HEK293 (cell line): ENCODE data around the gene CBFA2T2.

Source experiments
- CTCF ChIA-PET: fragments of 350-600 bp; formaldehyde crosslinking; extraction: SDS; loops from one replicate; lab custom pipeline; 2021; ENCODE audit warnings: antibody characterized with exemption; lab: Yijun Ruan, JAX
- POLR2A ChIA-PET: fragments of 300-600 bp; formaldehyde crosslinking; extraction: SDS; loops from one replicate; lab custom pipeline; 2020; ENCODE audit warnings: antibody characterized with exemption, inconsistent platforms; lab: Yijun Ruan, JAX
- H3K27ac ChIP-seq: fragments of 200-500 bp; sonication (Bioruptor generic); 2 replicates; pipeline ENCODE4 v1.5.1; 2014; ENCODE audit warnings: low read depth, low read length, control low read depth, inconsistent platforms; ENCODE audit errors: extremely low read depth
- H3K36me3 ChIP-seq, 2 experiments: fragments of 200-500 bp in 1 of 2; sonication (Bioruptor generic) in 1 of 2; 1 replicate in 1 of 2; 2 replicates in 1 of 2; pipeline ENCODE4 v1.5.1; 2014 to 2017; ENCODE audit warnings: inconsistent platforms in 2 of 2, low read length in 2 of 2; ENCODE audit not compliant: control insufficient read depth in 2 of 2, insufficient read depth in 1 of 2
- H3K4me1 ChIP-seq: fragments of 200-500 bp; sonication (Bioruptor generic); 2 replicates; pipeline ENCODE4 v1.5.1; 2014; ENCODE audit warnings: mild to moderate bottlenecking, low read length, inconsistent platforms; ENCODE audit not compliant: control insufficient read depth, insufficient read depth
- H3K4me3 ChIP-seq: 2 replicates; pipeline ENCODE4 v1.5.1; 2011; ENCODE audit warnings: low read depth, mild to moderate bottlenecking, control low read depth, low read length, moderate library complexity
- H3K9me3 ChIP-seq: fragments of 200-500 bp; sonication (Bioruptor generic); 2 replicates; pipeline ENCODE4 v1.5.1; 2014; ENCODE audit warnings: low read depth, low read length, inconsistent platforms; ENCODE audit not compliant: control insufficient read depth, insufficient read depth
- AEBP2 ChIP-seq: fragments of 450-650 bp; formaldehyde crosslinking; IDR thresholded peaks from 2 replicates; pipeline ENCODE4 v1.5.1; 2016; ENCODE audit warnings: missing biosample characterization, missing genetic modification characterization, borderline replicate concordance
- BCL11B ChIP-seq: fragments of 450-650 bp; formaldehyde crosslinking; IDR thresholded peaks from 2 replicates; pipeline ENCODE4 v1.5.1; 2016; ENCODE audit warnings: low read depth, missing biosample characterization, missing genetic modification characterization
- OVOL3 ChIP-seq: fragments of 450-650 bp; formaldehyde crosslinking; IDR thresholded peaks from 2 replicates; pipeline ENCODE4 v1.5.1; 2016; ENCODE audit warnings: missing biosample characterization, missing genetic modification characterization
- SCRT1 ChIP-seq: fragments of 450-650 bp; formaldehyde crosslinking; IDR thresholded peaks from 2 replicates; pipeline ENCODE4 v1.5.1; 2016; ENCODE audit warnings: missing biosample characterization, missing genetic modification characterization, borderline replicate concordance
- SP7 ChIP-seq: fragments of 450-650 bp; formaldehyde crosslinking; IDR thresholded peaks from 2 replicates; pipeline ENCODE4 v1.5.1; 2016; ENCODE audit warnings: missing biosample characterization, missing genetic modification characterization
- TRIM28 ChIP-seq: IDR thresholded peaks from 2 replicates; pipeline ENCODE4 v1.6.1; 2011; ENCODE audit warnings: low read length, control low read depth, borderline replicate concordance
- WT1 ChIP-seq: fragments of 450-650 bp; formaldehyde crosslinking; IDR thresholded peaks from 2 replicates; pipeline ENCODE4 v1.5.1; 2016; ENCODE audit warnings: missing biosample characterization, missing genetic modification characterization
- ZBTB7A ChIP-seq: fragments of 450-650 bp; formaldehyde crosslinking; IDR thresholded peaks from 2 replicates; pipeline ENCODE4 v1.5.1; 2016; ENCODE audit warnings: low read depth, missing biosample characterization, missing genetic modification characterization
- ZFP3 ChIP-seq: fragments of 450-650 bp; formaldehyde crosslinking; IDR thresholded peaks from 2 replicates; pipeline ENCODE4 v1.5.1; 2016; ENCODE audit warnings: low read depth, missing biosample characterization, missing genetic modification characterization
- ZNF140 ChIP-seq: fragments of 450-650 bp; formaldehyde crosslinking; IDR thresholded peaks from 2 replicates; pipeline ENCODE4 v1.5.1; 2016; ENCODE audit warnings: missing biosample characterization, missing genetic modification characterization
- ZNF175 ChIP-seq: fragments of 450-650 bp; formaldehyde crosslinking; IDR thresholded peaks from 2 replicates; pipeline ENCODE4 v1.5.1; 2016; ENCODE audit warnings: missing biosample characterization, missing genetic modification characterization
- ZNF18 ChIP-seq: fragments of 450-650 bp; formaldehyde crosslinking; IDR thresholded peaks from 2 replicates; pipeline ENCODE4 v1.5.1; 2016; ENCODE audit warnings: missing biosample characterization, missing genetic modification characterization
- ZNF214 ChIP-seq: fragments of 450-650 bp; formaldehyde crosslinking; IDR thresholded peaks from 2 replicates; pipeline ENCODE4 v1.5.1; 2017; ENCODE audit warnings: missing biosample characterization, mild to moderate bottlenecking, missing genetic modification characterization, borderline replicate concordance
- ZNF239 ChIP-seq: fragments of 450-650 bp; formaldehyde crosslinking; IDR thresholded peaks from 2 replicates; pipeline ENCODE4 v1.5.1; 2016; ENCODE audit warnings: missing biosample characterization, missing genetic modification characterization
- ZNF266 ChIP-seq: fragments of 450-650 bp; formaldehyde crosslinking; IDR thresholded peaks from 2 replicates; pipeline ENCODE4 v1.5.1; 2016; ENCODE audit warnings: missing biosample characterization, missing genetic modification characterization, low read depth
- ZNF274 ChIP-seq, 2 experiments: fragments of 200-500 bp in 1 of 2; fragments of 450-650 bp in 1 of 2; sonication (Bioruptor generic) in 1 of 2; formaldehyde crosslinking in 1 of 2; IDR thresholded peaks; 2 replicates each; pipeline versions ENCODE4 v1.5.1 to v1.6.1; 2014 to 2016; ENCODE audit warnings: borderline replicate concordance in 1 of 2, inconsistent platforms in 1 of 2, low read length in 1 of 2, missing biosample characterization in 1 of 2, missing genetic modification characterization in 1 of 2
- ZNF324 ChIP-seq: fragments of 450-650 bp; formaldehyde crosslinking; IDR thresholded peaks from 2 replicates; pipeline ENCODE4 v1.5.1; 2016; ENCODE audit warnings: missing biosample characterization, missing genetic modification characterization
- ZNF404 ChIP-seq: fragments of 450-650 bp; formaldehyde crosslinking; IDR thresholded peaks from 2 replicates; pipeline ENCODE4 v1.5.1; 2017; ENCODE audit warnings: missing biosample characterization, missing genetic modification characterization
- ZNF670 ChIP-seq: fragments of 450-650 bp; formaldehyde crosslinking; IDR thresholded peaks from 2 replicates; pipeline ENCODE4 v1.5.1; 2016; ENCODE audit warnings: missing biosample characterization, missing genetic modification characterization, low read depth
- ZNF785 ChIP-seq: fragments of 450-650 bp; formaldehyde crosslinking; IDR thresholded peaks from 2 replicates; pipeline ENCODE4 v1.5.1; 2016; ENCODE audit warnings: missing biosample characterization, missing genetic modification characterization
- ZSCAN23 ChIP-seq: fragments of 450-650 bp; formaldehyde crosslinking; IDR thresholded peaks from 2 replicates; pipeline ENCODE4 v1.5.1; 2016; ENCODE audit warnings: missing biosample characterization, missing genetic modification characterization
- TF ChIP-seq, protein P1 (sequence below): fragments of 450-650 bp; IDR thresholded peaks from 2 replicates; pipeline ENCODE4 v1.5.1; 2018; ENCODE audit warnings: missing biosample characterization, mild to moderate bottlenecking, missing genetic modification characterization
- TF ChIP-seq, protein P2 (sequence below): fragments of 450-650 bp; formaldehyde crosslinking; conservative IDR thresholded peaks from 2 replicates; pipeline ENCODE4 v1.5.1; 2016; ENCODE audit warnings: low read depth, missing biosample characterization, missing genetic modification characterization
- TF ChIP-seq, protein P3 (sequence below): fragments of 450-650 bp; formaldehyde crosslinking; IDR thresholded peaks from 2 replicates; pipeline ENCODE4 v1.5.1; 2016; ENCODE audit warnings: missing biosample characterization, missing genetic modification characterization

Gene CBFA2T2

DNA sequence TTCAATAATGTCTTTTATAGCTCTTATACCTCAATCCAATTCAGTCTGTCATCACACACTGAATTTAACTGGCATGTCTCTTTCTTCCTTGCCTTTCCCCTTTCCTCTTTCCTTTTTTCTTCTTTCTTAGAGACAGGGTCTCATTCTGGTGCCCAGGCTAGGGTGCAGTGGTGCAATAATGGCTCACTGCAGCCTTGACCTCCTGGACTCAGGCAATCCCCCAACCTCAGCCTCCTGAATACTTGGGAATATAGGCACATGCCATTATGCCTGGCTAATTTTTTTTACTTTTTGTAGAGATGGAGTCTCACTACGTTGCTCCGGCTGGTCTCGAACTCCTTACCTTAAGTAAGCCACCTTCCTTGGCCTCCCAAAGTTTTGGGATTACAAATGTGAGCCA is 65.9 kb downstream of the CBFA2T2 start:
- Histone ChIP-seq H3K9me3 (no peaks in the 10 kb centered on the region), H3K27ac (no peak overlapping the region), H3K4me1 (peaks cover 10% of the 10 kb centered on the region; the same call in 1 of the 2 replicates), H3K36me3 (peaks cover 0 to 1% of the 10 kb centered on the region in 2 experiments; a peak in 1 of 3 replicates), H3K4me3 (no peak overlapping the region)
- ChIA-PET CTCF (no interaction called here), POLR2A (interaction anchor here (1.6 kb wide), 1 partner anchor 66 kb away, joined by 6 read pairs; the partner anchor contains the start of gene CBFA2T2)
- TF ChIP-seq ZSCAN23 (tag by site-specific recombination) (no peak), ZNF324 (no peak), SCRT1 (tag by site-specific recombination) (no peak), ZNF140 (tag by site-specific recombination) (no peak), WT1 (tag by site-specific recombination) (no peak), ZNF266 (tag by site-specific recombination) (no peak), OVOL3 (no peak), ZNF214 (tag by site-specific recombination) (no peak), AEBP2 (tag by site-specific recombination) (no peak), ZNF18 (no peak), ZNF274 (IDR thresholded peaks at IDR 0.05; ENCODE audit: low read length) (no peak), ZNF274 (tag by site-specific recombination; IDR thresholded peaks at IDR 0.05; ENCODE audit: borderline replicate concordance) (no peak), ZNF239 (no peak), ZNF404 (tag by site-specific recombination) (no peak)
- TF ChIP-seq, protein P1, sequence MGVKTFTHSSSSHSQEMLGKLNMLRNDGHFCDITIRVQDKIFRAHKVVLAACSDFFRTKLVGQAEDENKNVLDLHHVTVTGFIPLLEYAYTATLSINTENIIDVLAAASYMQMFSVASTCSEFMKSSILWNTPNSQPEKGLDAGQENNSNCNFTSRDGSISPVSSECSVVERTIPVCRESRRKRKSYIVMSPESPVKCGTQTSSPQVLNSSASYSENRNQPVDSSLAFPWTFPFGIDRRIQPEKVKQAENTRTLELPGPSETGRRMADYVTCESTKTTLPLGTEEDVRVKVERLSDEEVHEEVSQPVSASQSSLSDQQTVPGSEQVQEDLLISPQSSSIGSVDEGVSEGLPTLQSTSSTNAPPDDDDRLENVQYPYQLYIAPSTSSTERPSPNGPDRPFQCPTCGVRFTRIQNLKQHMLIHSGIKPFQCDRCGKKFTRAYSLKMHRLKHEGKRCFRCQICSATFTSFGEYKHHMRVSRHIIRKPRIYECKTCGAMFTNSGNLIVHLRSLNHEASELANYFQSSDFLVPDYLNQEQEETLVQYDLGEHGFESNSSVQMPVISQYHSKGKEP (tag by site-specific recombination) = no peak

DNA sequence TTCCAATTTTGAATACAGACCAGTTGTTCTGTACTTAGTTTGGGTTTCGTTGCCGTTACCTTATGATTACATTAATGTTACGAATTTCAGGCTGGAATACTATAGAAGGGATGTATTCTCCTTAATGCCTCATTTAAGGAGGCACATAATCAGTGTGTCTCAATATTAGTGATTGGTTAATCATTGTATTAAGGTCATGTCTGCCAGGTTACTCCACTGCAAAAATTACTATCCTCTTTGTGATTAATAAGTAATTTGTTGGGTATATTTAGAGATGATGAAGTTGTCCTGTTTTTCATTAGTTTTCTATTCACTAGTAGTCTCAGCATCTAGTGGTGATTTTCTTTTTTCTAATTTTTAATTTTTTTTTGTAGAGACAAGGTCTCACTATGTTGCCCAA is 66.3 kb downstream of the CBFA2T2 start:
- CTCF ChIA-PET = no interaction called here
- Histone ChIP-seq H3K36me3 (no peaks in the 10 kb centered on the region), H3K27ac (no peak overlapping the region), H3K9me3 (no peaks in the 10 kb centered on the region), H3K4me3 (no peak overlapping the region), H3K4me1 (peaks cover 10% of the 10 kb centered on the region; the same call in 1 of the 2 replicates)
- TF ChIP-seq ZNF670 (no peak), TRIM28 (no peak), ZFP3 (tag by site-specific recombination) (no peak), ZNF785 (tag by site-specific recombination) (no peak), SP7 (no peak), ZNF175 (no peak), BCL11B (no peak), ZNF18 (no peak), ZBTB7A (tag by site-specific recombination) (no peak)
- TF ChIP-seq, protein P2, sequence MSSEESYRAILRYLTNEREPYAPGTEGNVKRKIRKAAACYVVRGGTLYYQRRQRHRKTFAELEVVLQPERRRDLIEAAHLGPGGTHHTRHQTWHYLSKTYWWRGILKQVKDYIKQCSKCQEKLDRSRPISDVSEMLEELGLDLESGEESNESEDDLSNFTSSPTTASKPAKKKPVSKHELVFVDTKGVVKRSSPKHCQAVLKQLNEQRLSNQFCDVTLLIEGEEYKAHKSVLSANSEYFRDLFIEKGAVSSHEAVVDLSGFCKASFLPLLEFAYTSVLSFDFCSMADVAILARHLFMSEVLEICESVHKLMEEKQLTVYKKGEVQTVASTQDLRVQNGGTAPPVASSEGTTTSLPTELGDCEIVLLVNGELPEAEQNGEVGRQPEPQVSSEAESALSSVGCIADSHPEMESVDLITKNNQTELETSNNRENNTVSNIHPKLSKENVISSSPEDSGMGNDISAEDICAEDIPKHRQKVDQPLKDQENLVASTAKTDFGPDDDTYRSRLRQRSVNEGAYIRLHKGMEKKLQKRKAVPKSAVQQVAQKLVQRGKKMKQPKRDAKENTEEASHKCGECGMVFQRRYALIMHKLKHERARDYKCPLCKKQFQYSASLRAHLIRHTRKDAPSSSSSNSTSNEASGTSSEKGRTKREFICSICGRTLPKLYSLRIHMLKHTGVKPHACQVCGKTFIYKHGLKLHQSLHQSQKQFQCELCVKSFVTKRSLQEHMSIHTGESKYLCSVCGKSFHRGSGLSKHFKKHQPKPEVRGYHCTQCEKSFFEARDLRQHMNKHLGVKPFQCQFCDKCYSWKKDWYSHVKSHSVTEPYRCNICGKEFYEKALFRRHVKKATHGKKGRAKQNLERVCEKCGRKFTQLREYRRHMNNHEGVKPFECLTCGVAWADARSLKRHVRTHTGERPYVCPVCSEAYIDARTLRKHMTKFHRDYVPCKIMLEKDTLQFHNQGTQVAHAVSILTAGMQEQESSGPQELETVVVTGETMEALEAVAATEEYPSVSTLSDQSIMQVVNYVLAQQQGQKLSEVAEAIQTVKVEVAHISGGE = no peak
- TF ChIP-seq, protein P3, sequence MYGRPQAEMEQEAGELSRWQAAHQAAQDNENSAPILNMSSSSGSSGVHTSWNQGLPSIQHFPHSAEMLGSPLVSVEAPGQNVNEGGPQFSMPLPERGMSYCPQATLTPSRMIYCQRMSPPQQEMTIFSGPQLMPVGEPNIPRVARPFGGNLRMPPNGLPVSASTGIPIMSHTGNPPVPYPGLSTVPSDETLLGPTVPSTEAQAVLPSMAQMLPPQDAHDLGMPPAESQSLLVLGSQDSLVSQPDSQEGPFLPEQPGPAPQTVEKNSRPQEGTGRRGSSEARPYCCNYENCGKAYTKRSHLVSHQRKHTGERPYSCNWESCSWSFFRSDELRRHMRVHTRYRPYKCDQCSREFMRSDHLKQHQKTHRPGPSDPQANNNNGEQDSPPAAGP (tag by site-specific recombination) = no peak
- POLR2A ChIA-PET = interaction anchor here (0.7 kb wide), 1 partner anchor 9 kb away, joined by 3 read pairs; no protein-coding TSS in a partner anchor
